Upper lobe of left lung (tissue), 4 donors: Measurements from ENCODE around the gene ATP1A4.

Experiments used
- CTCF ChIP-seq, 6 experiments: fragments of 450-650 bp in 4 of 6; fragments of 200-600 bp in 2 of 6; sonication (generic) in 2 of 6; IDR thresholded peaks; one replicate each; pipeline ENCODE4 v1.5.1; 2016 to 2019; ENCODE audit warnings: antibody characterized with exemption in 6 of 6
- POLR2A ChIP-seq, 4 donors: fragments of 450-650 bp; IDR thresholded peaks; one replicate each; pipeline ENCODE4 v1.5.1; 2016 to 2017; ENCODE audit warnings: antibody characterized with exemption in 4 of 4, mild to moderate bottlenecking in 2 of 4
- POLR2AphosphoS5 ChIP-seq, 2 donors: sonication (generic); formaldehyde crosslinking; IDR thresholded peaks; one replicate each; pipeline ENCODE4 v1.5.1; 2017; ENCODE audit warnings: antibody characterized with exemption in 2 of 2

GRCh38 chr1:160154790-160155189 lies 3.4 kb downstream of the ATP1A4 start:
- TF ChIP-seq CTCF (IDR thresholded peaks at IDR 0.05) (no peak), POLR2A (IDR thresholded peaks at IDR 0.05) (no peak), POLR2AphosphoS5 (IDR thresholded peaks at IDR 0.05) (no peak)
